HCT116 (cell line): ENCODE data around the gene CFAP43. TPM values are rescaled to one million over a fixed set of nuclear protein-coding genes. Genes with fewer than 3 reads are reported as not detected.

Experiments
- ATAC-seq: fragments of 200-7000 bp; cut with Tn5 transposase; 2 replicates; pipeline ENCODE4 v1.9.1; 2020; ENCODE audit warnings: mild to moderate bottlenecking, moderate library complexity
- BruUV-seq: library from RNA; stranded (reverse); fragments of 400-500 nt; replicated peaks from 2 replicates; lab custom pipeline; 2021; lab: Mats Ljungman, UMichigan
- CTCF ChIA-PET: fragments of 300-600 bp; sonication (Branson Sonifier 250); formaldehyde crosslinking; loops from one replicate; lab custom pipeline; 2021; ENCODE audit warnings: antibody characterized with exemption; lab: Charles Lee
- POLR2A ChIA-PET: fragments of 300-600, 350-600 bp; sonication (Branson Sonifier 250); formaldehyde crosslinking; loops from one replicate; lab custom pipeline; 2021; ENCODE audit warnings: antibody characterized with exemption; lab: Charles Lee
- RAD21 ChIA-PET, 2 experiments: fragments of 300-600 bp; sonication (Branson Sonifier 250); formaldehyde crosslinking; loops; one replicate each; lab custom pipeline; 2023; ENCODE audit warnings: low total read pairs in 2 of 2; ENCODE audit not compliant: uncharacterized antibody in 2 of 2, unreplicated experiment in 2 of 2, low non-redundant PET in 1 of 2; lab: Charles Lee
- DNase-seq: peaks from one replicate; pipeline ENCODE4 v3.0.0-alpha.2; 2010; ENCODE audit warnings: low read depth, low spot score
- H2AFZ ChIP-seq: fragments of 200-600 bp; shearing (Covaris generic), sonication (generic); 2 replicates; pipeline ENCODE4 v1.6.1; 2017; ENCODE audit warnings: low read depth, mixed run types, mixed read lengths, antibody characterized with exemption, low read length; ENCODE audit not compliant: poor library complexity, severe bottlenecking
- H3K27ac ChIP-seq: 2 replicates; pipeline ENCODE4 v1.5.1; 2012; ENCODE audit warnings: low read depth, low read length
- H3K27me3 ChIP-seq: fragments of 200-600 bp; sonication (generic); 2 replicates; pipeline ENCODE4 v1.6.1; 2016; ENCODE audit warnings: mixed run types, low read length, mixed read lengths; ENCODE audit not compliant: insufficient read depth
- H3K36me3 ChIP-seq, 2 experiments: fragments of 200-500 bp in 1 of 2; fragments of 200-600 bp in 1 of 2; sonication (Bioruptor generic) in 1 of 2; sonication (generic) in 1 of 2; 2 replicates each; pipeline versions ENCODE4 v1.5.1 to v1.6.1; 2014 to 2016; ENCODE audit warnings: low read length in 2 of 2, inconsistent platforms in 1 of 2, mixed read lengths in 1 of 2, mixed run types in 1 of 2; ENCODE audit not compliant: insufficient read depth in 2 of 2, control insufficient read depth in 1 of 2
- H3K4me1 ChIP-seq, 2 experiments: fragments of 200-600 bp in 1 of 2; sonication (generic) in 1 of 2; 2 replicates each; pipeline versions ENCODE4 v1.5.1 to v1.6.1; 2012 to 2017; ENCODE audit warnings: low read length in 2 of 2, inconsistent platforms in 1 of 2, mild to moderate bottlenecking in 1 of 2, mixed read lengths in 1 of 2, mixed run types in 1 of 2, moderate library complexity in 1 of 2; ENCODE audit not compliant: insufficient read depth in 2 of 2, control insufficient read depth in 1 of 2
- H3K4me2 ChIP-seq: fragments of 200-600 bp; sonication (generic); 2 replicates; pipeline ENCODE4 v1.6.1; 2017; ENCODE audit warnings: mixed run types, low read length, mixed read lengths
- H3K4me3 ChIP-seq, 2 experiments: fragments of 200-600 bp in 1 of 2; sonication (generic) in 1 of 2; replicated peaks in 1 of 2; 2 replicates each; pipeline ENCODE4 v1.5.1; 2011 to 2016; ENCODE audit warnings: low read length in 2 of 2, control low read depth in 1 of 2, low read depth in 1 of 2, mild to moderate bottlenecking in 1 of 2, mixed read lengths in 1 of 2, mixed run types in 1 of 2
- H3K79me2 ChIP-seq: fragments of 200-600 bp; sonication (generic); 2 replicates; pipeline ENCODE4 v1.6.1; 2017; ENCODE audit warnings: mild to moderate bottlenecking, mixed run types, low read length, moderate library complexity, mixed read lengths; ENCODE audit not compliant: insufficient read depth
- H3K9ac ChIP-seq: fragments of 200-600 bp; sonication (generic); 2 replicates; pipeline ENCODE4 v1.6.1; 2016; ENCODE audit warnings: low read length, mixed read lengths
- H3K9me2 ChIP-seq: fragments of 200-600 bp; sonication (generic), shearing (Covaris generic); 2 replicates; pipeline ENCODE4 v1.6.1; 2017; ENCODE audit warnings: mixed run types, mild to moderate bottlenecking, moderate library complexity; ENCODE audit not compliant: insufficient read depth
- H3K9me3 ChIP-seq, 2 experiments: fragments of 200-500 bp in 1 of 2; fragments of 200-600 bp in 1 of 2; sonication (Bioruptor generic) in 1 of 2; sonication (generic) in 1 of 2; 2 replicates each; pipeline ENCODE4 v1.6.1; 2014 to 2017; ENCODE audit warnings: low read length in 2 of 2, mixed read lengths in 2 of 2, inconsistent platforms in 1 of 2, low read depth in 1 of 2, mild to moderate bottlenecking in 1 of 2, mixed run types in 1 of 2, moderate library complexity in 1 of 2; ENCODE audit not compliant: control insufficient read depth in 1 of 2, insufficient read depth in 1 of 2
- H4K20me1 ChIP-seq: fragments of 200-600 bp; sonication (generic), shearing (Covaris generic); 2 replicates; pipeline ENCODE4 v1.6.1; 2017; ENCODE audit warnings: mixed run types, mild to moderate bottlenecking, moderate library complexity; ENCODE audit not compliant: insufficient read depth
- CBX3 ChIP-seq: IDR thresholded peaks from 2 replicates; pipeline ENCODE4 v1.6.1; 2012; ENCODE audit warnings: low read depth
- CEBPB ChIP-seq: IDR thresholded peaks from 2 replicates; pipeline ENCODE4 v1.6.1; 2012; ENCODE audit warnings: low read depth
- CTCF ChIP-seq, 3 experiments: fragments of 200-600 bp in 1 of 3; sonication (generic) in 1 of 3; IDR thresholded peaks in 2 of 3; conservative IDR thresholded peaks in 1 of 3; 2 replicates each; pipeline ENCODE4 v1.5.1; 2012 to 2017; ENCODE audit warnings: low read depth in 2 of 3, low read length in 2 of 3, antibody characterized with exemption in 1 of 3, borderline replicate concordance in 1 of 3, control low read depth in 1 of 3, mild to moderate bottlenecking in 1 of 3, mixed read lengths in 1 of 3, mixed run types in 1 of 3, moderate library complexity in 1 of 3; ENCODE audit not compliant: insufficient read depth in 1 of 3
- EGR1 ChIP-seq: IDR thresholded peaks from 2 replicates; pipeline ENCODE4 v1.6.1; 2012; ENCODE audit warnings: low read depth
- ELF1 ChIP-seq: IDR thresholded peaks from 2 replicates; pipeline ENCODE4 v1.6.1; 2012; ENCODE audit warnings: low read depth, borderline replicate concordance
- EZH2 ChIP-seq: fragments of 200-600 bp; sonication (generic); IDR thresholded peaks from 2 replicates; pipeline ENCODE4 v1.6.1; 2017; ENCODE audit warnings: antibody characterized with exemption, mixed run types
- EZH2phosphoT487 ChIP-seq: fragments of 200-600 bp; IDR thresholded peaks from 2 replicates; pipeline ENCODE4 v1.6.1; 2018; ENCODE audit warnings: antibody characterized with exemption, borderline replicate concordance
- JUND ChIP-seq: IDR thresholded peaks from 2 replicates; pipeline ENCODE4 v1.6.1; 2012
- POLR2A ChIP-seq: IDR thresholded peaks from 2 replicates; pipeline ENCODE4 v1.7.0; 2011; ENCODE audit warnings: borderline replicate concordance; ENCODE audit not compliant: insufficient read depth, insufficient read length; ENCODE audit errors: extremely low read depth
- POLR2AphosphoS5 ChIP-seq: IDR thresholded peaks from 2 replicates; pipeline ENCODE4 v1.6.1; 2011; ENCODE audit warnings: mild to moderate bottlenecking, low read depth, low read length, moderate library complexity
- RAD21 ChIP-seq: IDR thresholded peaks from 2 replicates; pipeline ENCODE4 v1.6.1; 2012; ENCODE audit warnings: low read depth, mild to moderate bottlenecking
- REST ChIP-seq: IDR thresholded peaks from 2 replicates; pipeline ENCODE4 v1.6.1; 2012; ENCODE audit warnings: low read depth
- SIN3A ChIP-seq: IDR thresholded peaks from 2 replicates; pipeline ENCODE4 v1.6.1; 2012; ENCODE audit warnings: low read depth
- SP1 ChIP-seq: IDR thresholded peaks from 2 replicates; pipeline ENCODE4 v1.6.1; 2012; ENCODE audit warnings: low read depth
- SRF ChIP-seq: IDR thresholded peaks from 2 replicates; pipeline ENCODE4 v1.6.1; 2012; ENCODE audit warnings: low read depth
- TCF7L2 ChIP-seq: IDR thresholded peaks from 2 replicates; pipeline ENCODE4 v1.7.0; 2011; ENCODE audit warnings: borderline replicate concordance, inconsistent platforms; ENCODE audit not compliant: insufficient read depth, insufficient read length; ENCODE audit errors: extremely low read depth
- ZBTB33 ChIP-seq: IDR thresholded peaks from 2 replicates; pipeline ENCODE4 v1.6.1; 2011; ENCODE audit warnings: mild to moderate bottlenecking, low read length, moderate library complexity; ENCODE audit not compliant: insufficient replicate concordance; ENCODE audit errors: extremely low read depth
- ZFX ChIP-seq: fragments of 450-650 bp; IDR thresholded peaks from 2 replicates; pipeline ENCODE4 v1.6.1; 2017
- intact Hi-C: fragments of 100-400 bp; cut with micrococcal nuclease; formaldehyde crosslinking; loops from 2 replicates; pipeline ENCODE4 v1.10.0; 2022
- total RNA-seq: library from RNA; stranded (reverse); gene quantifications from one replicate; pipeline ENCODE4 v1.2.1, GENCODE V29; 2021; ENCODE audit not compliant: unreplicated experiment
- TF ChIP-seq, protein P1 (sequence below): IDR thresholded peaks from 2 replicates; pipeline ENCODE4 v1.6.1; 2012

The CFAP43 gene
- total RNA-seq, 1 experiment from 2014 or later: 4.0 TPM

GRCh38 chr10:104150139-104150538, 82.0 kb downstream of the CFAP43 start:
- ATAC-seq (no peak), DNase-seq (no peak)
- no TSS peak for BruUV-seq
- no peaks in the 10 kb centered on the region for H3K4me1 ChIP-seq
- no peak overlapping the region for H3K4me2 ChIP-seq
- no peak overlapping the region for H3K9ac ChIP-seq
- no peaks in the 10 kb centered on the region for H3K27me3 ChIP-seq
- no peak overlapping the region for H3K27ac ChIP-seq
- no peak overlapping the region for H2AFZ ChIP-seq
- H3K9me2 ChIP-seq: no peaks in the 10 kb centered on the region
- POLR2A ChIA-PET: no interaction called here
- H3K9me3 ChIP-seq: peaks cover 16% of the 10 kb centered on the region in 2 experiments; a peak in 3 of 4 replicates
- no peak overlapping the region for H3K4me3 ChIP-seq
- 0 out of 4 replicates have a peak, but pooled peaks cover 0 to 4% of the 10 kb centered on the region in 2 experiments for H3K36me3 ChIP-seq
- intact Hi-C loops: no loop called here
- CTCF ChIA-PET: no interaction called here
- TF ChIP-seq CEBPB (no peak), ELF1 (no peak), CTCF (IDR thresholded peaks at IDR 0.05 in 2 of 3, conservative IDR thresholded peaks at IDR 0.05 in 1 of 3; ENCODE audit: borderline replicate concordance in 1 of 3, insufficient read depth in 1 of 3, low read depth in 2 of 3, low read length in 2 of 3) (no peak), JUND (no peak), SIN3A (no peak), EZH2phosphoT487 (no peak), ZBTB33 (no peak), EGR1 (no peak), SRF (no peak), SP1 (no peak), CBX3 (no peak), REST (no peak), EZH2 (no peak), TCF7L2 (no peak), RAD21 (no peak), POLR2AphosphoS5 (no peak), POLR2A (no peak), ZFX (no peak)
- TF ChIP-seq, protein P1, sequence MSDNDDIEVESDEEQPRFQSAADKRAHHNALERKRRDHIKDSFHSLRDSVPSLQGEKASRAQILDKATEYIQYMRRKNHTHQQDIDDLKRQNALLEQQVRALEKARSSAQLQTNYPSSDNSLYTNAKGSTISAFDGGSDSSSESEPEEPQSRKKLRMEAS: no peak
- RAD21 ChIA-PET: no interaction called here
- no peaks in the 10 kb centered on the region for H3K79me2 ChIP-seq
- no peaks in the 10 kb centered on the region for H4K20me1 ChIP-seq
